ENCODE measurements around the gene ZFP36.
A peak's percentile ranks its signal among the peaks of the same experiment; 100 is the strongest.

The ZFP36 gene

DNA sequence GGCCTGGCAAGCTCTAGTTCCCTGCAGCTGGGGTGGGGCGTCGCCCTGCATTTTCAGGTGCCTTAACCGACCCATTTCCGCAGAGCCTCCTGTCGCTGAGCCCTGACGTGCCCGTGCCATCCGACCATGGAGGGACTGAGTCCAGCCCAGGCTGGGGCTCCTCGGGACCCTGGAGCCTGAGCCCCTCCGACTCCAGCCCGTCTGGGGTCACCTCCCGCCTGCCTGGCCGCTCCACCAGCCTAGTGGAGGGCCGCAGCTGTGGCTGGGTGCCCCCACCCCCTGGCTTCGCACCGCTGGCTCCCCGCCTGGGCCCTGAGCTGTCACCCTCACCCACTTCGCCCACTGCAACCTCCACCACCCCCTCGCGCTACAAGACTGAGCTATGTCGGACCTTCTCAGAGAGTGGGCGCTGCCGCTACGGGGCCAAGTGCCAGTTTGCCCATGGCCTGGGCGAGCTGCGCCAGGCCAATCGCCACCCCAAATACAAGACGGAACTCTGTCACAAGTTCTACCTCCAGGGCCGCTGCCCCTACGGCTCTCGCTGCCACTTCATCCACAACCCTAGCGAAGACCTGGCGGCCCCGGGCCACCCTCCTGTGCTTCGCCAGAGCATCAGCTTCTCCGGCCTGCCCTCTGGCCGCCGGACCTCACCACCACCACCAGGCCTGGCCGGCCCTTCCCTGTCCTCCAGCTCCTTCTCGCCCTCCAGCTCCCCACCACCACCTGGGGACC, 1.2 kb downstream of the ZFP36 start:
- peak overlapping the region; percentile 94 for H3K4me3 ChIP-seq (ENCODE audit: low read length)

DNA sequence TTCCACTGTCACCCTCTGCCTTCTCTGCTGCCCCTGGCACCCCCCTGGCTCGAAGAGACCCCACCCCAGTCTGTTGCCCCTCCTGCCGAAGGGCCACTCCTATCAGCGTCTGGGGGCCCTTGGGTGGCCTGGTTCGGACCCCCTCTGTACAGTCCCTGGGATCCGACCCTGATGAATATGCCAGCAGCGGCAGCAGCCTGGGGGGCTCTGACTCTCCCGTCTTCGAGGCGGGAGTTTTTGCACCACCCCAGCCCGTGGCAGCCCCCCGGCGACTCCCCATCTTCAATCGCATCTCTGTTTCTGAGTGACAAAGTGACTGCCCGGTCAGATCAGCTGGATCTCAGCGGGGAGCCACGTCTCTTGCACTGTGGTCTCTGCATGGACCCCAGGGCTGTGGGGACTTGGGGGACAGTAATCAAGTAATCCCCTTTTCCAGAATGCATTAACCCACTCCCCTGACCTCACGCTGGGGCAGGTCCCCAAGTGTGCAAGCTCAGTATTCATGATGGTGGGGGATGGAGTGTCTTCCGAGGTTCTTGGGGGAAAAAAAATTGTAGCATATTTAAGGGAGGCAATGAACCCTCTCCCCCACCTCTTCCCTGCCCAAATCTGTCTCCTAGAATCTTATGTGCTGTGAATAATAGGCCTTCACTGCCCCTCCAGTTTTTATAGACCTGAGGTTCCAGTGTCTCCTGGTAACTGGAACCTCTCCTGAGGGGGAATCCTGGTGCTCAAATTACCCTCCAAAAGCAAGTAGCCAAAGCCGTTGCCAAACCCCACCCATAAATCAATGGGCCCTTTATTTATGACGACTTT, 2.0 kb downstream of the ZFP36 start:
- TF ChIP-seq ZNF274 (IDR thresholded peaks at IDR 0.05; ENCODE audit: low read depth, low read length), result no peak
- peak overlapping the region; percentile 94 for H3K4me3 ChIP-seq (ENCODE audit: low read length)

More for the DNA sequence above, 1.2 kb downstream of the ZFP36 start:
- TF ChIP-seq ZNF274 (IDR thresholded peaks at IDR 0.05; ENCODE audit: low read depth, low read length), result no peak

DNA sequence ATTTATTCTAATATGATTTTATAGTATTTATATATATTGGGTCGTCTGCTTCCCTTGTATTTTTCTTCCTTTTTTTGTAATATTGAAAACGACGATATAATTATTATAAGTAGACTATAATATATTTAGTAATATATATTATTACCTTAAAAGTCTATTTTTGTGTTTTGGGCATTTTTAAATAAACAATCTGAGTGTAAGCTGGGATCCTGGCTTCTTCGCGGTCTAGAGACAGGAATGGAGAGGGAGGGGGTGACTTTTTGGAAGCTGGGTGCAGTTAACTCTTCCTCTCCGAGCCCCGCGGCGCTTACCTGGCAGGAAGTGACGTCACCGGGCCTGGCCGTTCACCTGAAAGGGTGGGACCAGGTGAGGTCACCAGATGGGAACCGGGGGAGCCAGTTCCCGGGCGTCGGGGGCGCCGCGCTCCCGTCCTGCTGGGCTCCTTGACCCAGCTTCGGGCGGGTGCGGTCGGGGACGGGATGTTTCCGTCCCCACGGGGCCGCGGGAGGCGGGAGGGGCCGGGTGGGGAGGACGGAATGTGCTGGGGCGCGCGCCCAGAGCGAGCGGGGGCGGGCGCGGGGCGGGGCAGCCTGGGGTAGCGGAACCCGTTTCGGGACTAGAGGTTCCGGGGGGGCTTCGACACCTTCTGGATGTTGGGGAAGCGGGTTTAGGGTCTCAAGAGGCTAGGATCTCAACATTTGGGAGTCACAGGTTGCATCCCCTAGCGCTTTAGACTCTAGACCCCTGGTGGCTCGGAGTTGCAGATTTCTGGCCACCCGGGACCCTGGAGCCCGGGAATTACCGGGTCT, 2.8 kb downstream of the ZFP36 start:
- TF ChIP-seq ZNF274 (IDR thresholded peaks at IDR 0.05; ENCODE audit: low read depth, low read length), result no peak
- H3K4me3 ChIP-seq (ENCODE audit: low read length), result peak overlapping the region; percentile 94

DNA sequence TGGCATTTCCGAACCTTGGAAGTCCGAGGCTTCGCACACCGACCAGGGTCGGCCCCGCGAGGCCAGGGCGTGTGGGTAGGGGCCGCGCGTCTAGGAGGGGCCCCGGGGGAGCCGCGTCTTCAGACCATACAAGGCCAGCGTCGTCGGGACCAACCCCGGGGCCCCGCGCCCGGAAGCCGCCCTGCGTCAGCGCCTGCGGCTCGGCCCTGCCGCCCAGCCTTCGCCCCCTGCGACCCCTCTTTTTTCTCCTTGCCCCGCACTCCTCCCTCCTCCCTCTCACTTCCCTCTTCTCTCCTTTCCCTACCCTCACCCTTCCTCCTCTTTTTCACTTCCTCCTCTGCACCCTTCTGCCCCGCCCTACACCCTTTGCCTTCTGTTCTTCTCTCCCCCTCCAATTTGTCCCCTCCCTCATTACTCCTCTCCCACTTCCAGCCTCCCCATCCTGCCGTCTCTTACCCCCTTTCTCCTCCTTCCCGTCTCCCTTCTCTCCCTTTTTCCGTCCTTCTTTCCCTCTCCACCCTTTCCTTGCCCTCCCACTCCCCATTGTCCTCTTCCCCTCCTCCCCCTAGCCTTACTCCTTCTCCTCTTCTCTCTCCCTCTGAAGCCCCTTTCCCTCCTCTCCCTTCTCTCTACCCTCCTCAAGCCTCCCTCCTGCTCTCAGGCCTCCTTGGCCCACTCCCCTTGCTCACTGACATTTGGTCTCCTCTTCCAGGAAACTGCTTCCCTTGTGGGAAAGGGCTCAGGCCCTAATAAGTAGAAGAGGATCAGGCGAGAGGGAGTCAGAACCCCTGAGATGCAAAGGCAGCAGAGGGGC, 3.6 kb downstream of the ZFP36 start:
- TF ChIP-seq ZNF274 (IDR thresholded peaks at IDR 0.05; ENCODE audit: low read depth, low read length), result no peak
- H3K4me3 ChIP-seq (ENCODE audit: low read length), result peak overlapping the region; percentile 68

DNA sequence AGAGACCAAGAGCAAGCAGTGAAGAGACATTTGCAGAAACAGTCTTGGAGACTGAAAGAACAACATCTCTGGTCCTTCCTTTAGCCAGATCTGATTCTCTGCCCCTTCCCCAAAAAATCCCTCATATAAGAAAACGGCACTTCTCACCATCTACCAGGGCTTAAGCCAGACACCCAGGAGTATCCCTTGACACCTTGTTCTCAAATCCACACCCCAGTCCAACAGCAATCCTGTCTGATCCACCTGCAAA, 4.1 kb downstream of the ZFP36 start:
- no peak overlapping the region; the same call in 1 of the 2 replicates for H3K4me3 ChIP-seq (ENCODE audit: low read length)
- TF ChIP-seq ZNF274 (IDR thresholded peaks at IDR 0.05; ENCODE audit: low read depth, low read length), result no peak

DNA sequence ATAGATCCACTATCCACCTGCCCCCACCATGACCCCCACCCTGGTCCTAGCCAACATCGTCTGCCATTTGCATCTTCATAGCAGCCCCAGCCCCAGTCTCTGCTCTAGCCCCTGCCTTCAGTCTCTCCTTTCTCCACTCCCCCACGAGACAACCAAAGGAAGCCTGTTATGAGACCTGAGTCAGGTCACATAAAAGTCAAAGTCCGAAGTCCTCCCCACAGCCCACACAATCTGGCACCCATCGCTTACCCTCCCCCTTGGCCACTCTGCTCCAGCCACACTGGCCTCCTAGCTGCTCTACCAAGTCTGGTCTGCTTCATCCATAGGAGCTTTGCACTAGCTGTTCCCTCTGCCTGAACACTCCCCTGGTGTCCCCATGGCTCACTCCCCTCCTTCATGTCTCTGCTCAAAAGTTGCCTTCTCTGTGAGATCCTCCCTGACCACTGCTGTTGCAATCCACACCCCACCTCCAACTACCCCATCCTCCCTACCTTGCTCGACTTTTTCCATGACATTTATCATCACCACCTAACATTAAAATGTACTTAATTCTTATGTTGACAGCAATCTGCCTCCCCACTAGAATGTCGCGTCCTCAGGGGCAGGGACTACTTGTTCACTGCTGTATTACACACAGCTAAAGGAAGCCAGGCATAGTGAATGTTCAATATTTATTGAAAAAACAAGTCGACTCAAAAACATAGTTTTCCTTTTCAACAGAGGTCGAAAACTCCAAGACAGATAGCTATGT, 4.6 kb downstream of the ZFP36 start:
- no peak for TF ChIP-seq ZNF274 (IDR thresholded peaks at IDR 0.05; ENCODE audit: low read depth, low read length)
- no peak overlapping the region; the same call in 1 of the 2 replicates for H3K4me3 ChIP-seq (ENCODE audit: low read length)

DNA sequence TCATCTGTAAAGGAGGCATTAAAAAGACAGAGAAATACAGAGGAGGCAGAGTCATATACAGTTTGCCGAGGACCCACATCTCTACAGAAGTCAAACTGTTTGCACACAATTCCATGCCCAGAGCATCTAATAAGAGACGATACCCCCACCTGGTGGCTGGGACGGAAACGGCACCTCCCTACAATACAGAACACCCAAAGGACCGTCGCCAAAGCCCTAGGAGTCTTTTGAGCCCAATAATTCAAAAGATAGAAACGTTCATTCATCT, 5.1 kb downstream of the ZFP36 start:
- no peak for TF ChIP-seq ZNF274 (IDR thresholded peaks at IDR 0.05; ENCODE audit: low read depth, low read length)
- H3K4me3 ChIP-seq (ENCODE audit: low read length), result no peak overlapping the region

DNA sequence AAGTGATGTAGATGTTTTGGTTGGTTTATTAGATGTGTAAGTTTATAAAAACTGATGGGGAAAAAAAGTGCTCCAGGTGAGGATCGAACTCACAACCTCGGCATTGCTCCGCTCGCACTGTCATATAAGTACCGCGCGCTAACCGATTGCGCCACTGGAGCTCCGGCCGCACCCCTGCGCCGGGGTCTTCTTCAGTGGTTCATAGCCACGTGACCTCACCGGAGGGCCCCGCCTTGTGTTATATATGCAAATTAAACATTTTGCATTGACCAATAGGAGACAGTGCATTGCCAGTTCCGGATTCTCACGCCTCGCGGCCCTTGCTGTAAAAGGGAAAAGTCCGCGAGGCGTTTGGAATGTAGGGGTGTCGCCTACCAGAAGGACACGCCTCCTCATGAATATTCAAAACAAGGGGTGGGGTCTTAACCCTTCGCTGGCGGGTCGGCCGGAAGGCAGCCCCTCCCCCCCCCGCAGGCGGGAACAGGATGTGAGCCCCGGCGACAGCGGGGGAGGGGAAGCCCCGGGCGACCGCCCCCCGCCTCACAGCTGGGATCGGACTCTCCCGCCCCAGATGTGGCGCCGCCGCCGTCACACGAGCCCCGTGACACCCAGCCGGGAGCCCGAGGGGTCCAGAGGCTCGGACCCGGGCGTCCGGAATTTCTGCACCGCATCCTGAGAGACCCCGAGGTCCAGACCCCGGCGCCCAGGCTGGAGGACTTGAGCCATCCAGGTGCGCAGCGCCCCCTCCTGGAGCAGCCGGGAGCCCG, 5.6 kb downstream of the ZFP36 start, which contains the start of gene PLEKHG2:
TSS of gene PLEKHG2 (plus strand) at position 570 of the 767 bp plus-strand sequence. CDS start 1,418 bp downstream, outside the sequence.
- peak within 1 kb of the TSS; percentile 96 for H3K4me3 ChIP-seq (ENCODE audit: low read length)
- no peak for TF ChIP-seq ZNF274 (IDR thresholded peaks at IDR 0.05; ENCODE audit: low read depth, low read length)

DNA sequence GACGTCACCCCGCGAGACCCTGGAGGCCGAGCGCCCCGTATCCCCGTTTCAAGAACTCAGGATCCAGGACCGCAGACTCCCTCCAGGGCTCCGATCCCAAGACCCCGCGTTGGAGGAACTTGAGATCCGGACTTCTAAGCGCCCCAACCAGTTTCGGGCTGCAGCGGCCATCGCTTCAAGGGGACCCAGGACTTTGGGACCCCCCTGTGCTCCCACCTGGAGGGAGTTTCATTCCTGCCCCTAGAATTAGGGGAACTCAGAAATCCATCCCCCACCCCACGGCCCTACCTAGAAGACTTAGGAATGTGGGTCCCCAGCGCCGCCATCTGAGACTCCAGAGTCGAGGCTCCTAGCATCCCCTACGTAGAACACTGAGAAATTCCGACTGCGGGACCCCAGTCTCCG, 6.2 kb downstream of the ZFP36 start:
- peak overlapping the region; percentile 96 for H3K4me3 ChIP-seq (ENCODE audit: low read length)
- no peak for TF ChIP-seq ZNF274 (IDR thresholded peaks at IDR 0.05; ENCODE audit: low read depth, low read length)

DNA sequence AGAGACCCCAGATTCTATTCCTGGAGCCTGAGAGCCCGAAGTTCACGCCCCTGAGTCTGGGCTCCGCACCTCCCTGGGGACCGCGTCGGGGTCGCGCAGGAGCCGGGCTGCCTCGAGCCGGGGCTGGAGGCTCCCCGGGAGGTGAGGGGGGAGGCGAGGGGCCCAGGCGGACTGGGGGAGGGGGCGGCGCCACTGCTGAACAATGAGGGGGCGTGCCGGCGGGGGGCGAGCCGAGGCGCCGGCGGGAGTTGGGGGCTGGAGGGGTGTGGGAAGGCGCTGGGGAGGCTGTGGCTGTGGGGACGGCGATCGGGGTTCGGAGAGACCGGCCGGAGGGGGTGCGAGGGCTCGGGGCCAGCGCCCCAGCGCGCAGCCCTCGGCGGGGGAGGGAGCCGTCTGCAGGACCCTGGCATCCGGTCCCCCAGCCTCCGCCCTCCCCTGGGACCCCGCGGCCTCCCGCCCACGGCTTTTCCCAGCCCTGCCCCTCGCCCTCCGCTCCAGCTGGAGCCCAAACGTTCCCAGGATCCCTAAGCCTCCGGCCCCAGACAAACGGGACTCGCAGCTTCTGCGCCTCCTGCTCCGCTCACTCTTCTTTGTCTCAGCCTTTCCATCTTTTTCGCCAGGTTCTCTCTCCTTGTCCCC, 6.7 kb downstream of the ZFP36 start:
- TF ChIP-seq ZNF274 (IDR thresholded peaks at IDR 0.05; ENCODE audit: low read depth, low read length), result no peak
- H3K4me3 ChIP-seq (ENCODE audit: low read length), result peak overlapping the region; percentile 96

DNA sequence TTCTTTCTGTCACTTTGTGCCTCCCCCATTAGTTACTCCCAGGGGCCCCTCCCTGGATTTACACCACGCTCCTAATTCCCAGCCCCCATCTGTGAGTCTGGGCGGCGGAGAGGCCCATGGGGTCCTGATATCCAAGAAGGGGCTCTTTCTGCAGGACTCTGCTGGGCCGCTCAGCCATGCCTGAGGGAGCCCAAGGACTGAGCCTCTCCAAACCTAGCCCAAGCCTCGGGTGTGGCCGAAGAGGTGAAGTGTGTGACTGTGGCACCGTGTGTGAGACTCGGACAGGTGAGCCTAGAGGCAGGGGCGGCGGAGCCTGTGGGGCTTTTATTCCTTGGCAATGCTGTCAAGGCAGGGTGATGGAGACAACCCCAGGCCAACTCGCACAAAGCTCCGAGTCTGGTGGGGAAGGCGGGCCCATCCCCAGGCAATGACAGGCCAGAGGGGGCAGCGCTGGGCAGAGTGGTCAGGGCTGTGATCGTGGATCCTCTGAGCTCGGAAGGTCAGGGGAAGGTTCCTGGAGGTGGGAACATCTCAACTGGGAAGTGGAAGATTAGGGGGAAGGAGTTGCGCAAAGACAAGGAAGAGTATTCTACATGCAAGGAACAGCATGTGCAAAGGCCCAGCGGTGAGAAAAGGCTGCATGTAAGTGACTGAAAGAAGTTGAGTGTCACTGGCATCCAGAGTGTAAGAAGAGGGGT, 7.4 kb downstream of the ZFP36 start:
- no peak for TF ChIP-seq ZNF274 (IDR thresholded peaks at IDR 0.05; ENCODE audit: low read depth, low read length)
- peak overlapping the region; percentile 96 for H3K4me3 ChIP-seq (ENCODE audit: low read length)

All from GM08714 (cell line).